Keratinocyte (primary cell): Measurements from ENCODE around the gene FOXK2.

Experiments used
- EZH2 ChIP-seq: IDR thresholded peaks from one replicate; pipeline ENCODE4 v1.6.1; 2012; ENCODE audit warnings: inconsistent platforms, mild to moderate bottlenecking, low read length, moderate library complexity
- TF ChIP-seq, protein P1 (sequence below), 3 experiments: IDR thresholded peaks in 1 of 3; conservative IDR thresholded peaks in 1 of 3; optimal IDR thresholded peaks in 1 of 3; 2 replicates in 2 of 3; 3 replicates in 1 of 3; pipeline versions ENCODE3 to v1.5.1; 2011; ENCODE audit warnings: low read length in 3 of 3, mild to moderate bottlenecking in 3 of 3, moderate library complexity in 2 of 3, control low read depth in 1 of 3, inconsistent platforms in 1 of 3; ENCODE audit not compliant: insufficient read depth in 2 of 3; ENCODE audit errors: extremely low read depth in 1 of 3

DNA sequence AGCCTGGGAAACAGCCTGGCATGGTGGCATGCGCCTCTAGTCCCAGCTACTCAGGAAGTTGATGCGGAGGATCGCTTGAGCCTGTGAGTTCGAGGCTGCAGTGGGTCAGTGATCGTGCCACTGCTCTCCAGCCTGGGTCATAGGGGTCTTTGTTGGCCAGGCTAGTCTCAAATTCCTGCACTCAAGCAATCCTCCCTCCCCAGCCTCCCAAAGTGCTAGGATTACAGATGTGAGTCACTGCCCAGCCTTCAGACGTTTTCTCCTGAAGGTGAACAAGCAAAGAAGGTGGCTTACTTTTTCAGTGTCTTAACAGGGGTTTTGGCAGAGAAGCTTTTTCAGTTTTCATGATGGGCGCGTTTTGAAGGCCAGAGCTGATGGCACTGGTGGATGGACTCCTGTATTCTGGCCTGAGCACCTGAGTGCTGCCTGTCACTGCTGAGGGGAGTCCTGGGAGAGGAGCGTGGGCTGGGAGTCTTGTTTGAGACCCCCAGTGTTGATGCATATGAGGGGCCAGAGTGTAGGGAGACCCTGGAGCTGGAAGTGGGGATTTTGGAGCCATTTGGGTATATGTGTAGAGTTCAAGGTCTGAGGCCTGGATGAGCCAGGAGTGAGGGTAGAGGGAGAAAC, 41.4 kb downstream of the FOXK2 start:
- TF ChIP-seq, protein P1, sequence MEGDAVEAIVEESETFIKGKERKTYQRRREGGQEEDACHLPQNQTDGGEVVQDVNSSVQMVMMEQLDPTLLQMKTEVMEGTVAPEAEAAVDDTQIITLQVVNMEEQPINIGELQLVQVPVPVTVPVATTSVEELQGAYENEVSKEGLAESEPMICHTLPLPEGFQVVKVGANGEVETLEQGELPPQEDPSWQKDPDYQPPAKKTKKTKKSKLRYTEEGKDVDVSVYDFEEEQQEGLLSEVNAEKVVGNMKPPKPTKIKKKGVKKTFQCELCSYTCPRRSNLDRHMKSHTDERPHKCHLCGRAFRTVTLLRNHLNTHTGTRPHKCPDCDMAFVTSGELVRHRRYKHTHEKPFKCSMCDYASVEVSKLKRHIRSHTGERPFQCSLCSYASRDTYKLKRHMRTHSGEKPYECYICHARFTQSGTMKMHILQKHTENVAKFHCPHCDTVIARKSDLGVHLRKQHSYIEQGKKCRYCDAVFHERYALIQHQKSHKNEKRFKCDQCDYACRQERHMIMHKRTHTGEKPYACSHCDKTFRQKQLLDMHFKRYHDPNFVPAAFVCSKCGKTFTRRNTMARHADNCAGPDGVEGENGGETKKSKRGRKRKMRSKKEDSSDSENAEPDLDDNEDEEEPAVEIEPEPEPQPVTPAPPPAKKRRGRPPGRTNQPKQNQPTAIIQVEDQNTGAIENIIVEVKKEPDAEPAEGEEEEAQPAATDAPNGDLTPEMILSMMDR (optimal IDR thresholded peaks at IDR 0.05 in 1 of 3, IDR thresholded peaks at IDR 0.05 in 1 of 3, conservative IDR thresholded peaks at IDR 0.05 in 1 of 3; ENCODE audit: extremely low read depth in 1 of 3, insufficient read depth in 2 of 3, low read length in 3 of 3) = no peak
- no peak for TF ChIP-seq EZH2
